Heart left ventricle (tissue), 16 donors: ENCODE results near the gene SETBP1. TPM values are rescaled to one million over a fixed set of nuclear protein-coding genes. Genes with fewer than 3 reads are reported as not detected.
A peak's percentile ranks its signal among the peaks of the same experiment; 100 is the strongest.

Experiments used
- ATAC-seq, 4 donors: fragments of 200-7000 bp; cut with Tn5 transposase; one replicate each; pipeline ENCODE4 v1.9.1; 2020 to 2022; ENCODE audit warnings: moderate library complexity in 4 of 4, mild to moderate bottlenecking in 3 of 4, moderate number of reproducible peaks in 1 of 4
- DNase-seq, 5 donors: peaks; one replicate each; pipeline ENCODE4 v3.0.0-alpha.2; 2020
- H3K27ac ChIP-seq, 12 donors: fragments of 200-600 bp; sonication (generic) in 4 of 12; one replicate each; pipeline versions ENCODE4 v1.5.0 to v1.8.0; 2016 to 2022; ENCODE audit warnings: mild to moderate bottlenecking in 2 of 12
- H3K27me3 ChIP-seq, 9 donors: fragments of 200-600 bp; sonication (generic) in 2 of 9; one replicate each; pipeline versions ENCODE4 v1.5.1 to v1.8.0; 2016 to 2022; ENCODE audit warnings: mild to moderate bottlenecking in 3 of 9
- H3K36me3 ChIP-seq, 9 donors: fragments of 200-600 bp; sonication (generic) in 2 of 9; one replicate each; pipeline versions ENCODE4 v1.5.0 to v1.8.0; 2018 to 2022; ENCODE audit warnings: mild to moderate bottlenecking in 2 of 9
- H3K4me1 ChIP-seq, 12 donors: fragments of 200-600 bp; sonication (generic) in 4 of 12; one replicate each; pipeline versions ENCODE4 v1.5.0 to v1.8.0; 2016 to 2022; ENCODE audit warnings: mild to moderate bottlenecking in 3 of 12
- H3K4me3 ChIP-seq, 12 donors: fragments of 200-600 bp; sonication (generic) in 4 of 12; one replicate each; pipeline versions ENCODE4 v1.5.0 to v1.8.0; 2017 to 2022; ENCODE audit warnings: mild to moderate bottlenecking in 9 of 12, moderate library complexity in 4 of 12
- H3K9me3 ChIP-seq, 12 donors: fragments of 200-600 bp; sonication (generic) in 4 of 12; one replicate each; pipeline versions ENCODE4 v1.5.0 to v1.8.0; 2016 to 2022; ENCODE audit warnings: mild to moderate bottlenecking in 1 of 12
- POLR2A ChIP-seq, 2 donors: fragments of 450-650 bp; IDR thresholded peaks; one replicate each; pipeline ENCODE4 v1.6.1; 2017; ENCODE audit warnings: antibody characterized with exemption in 2 of 2, mild to moderate bottlenecking in 2 of 2, moderate library complexity in 2 of 2
- WGBS, 4 donors: extraction: QIAGEN DNeasy Blood & Tissue Kit in 2 of 4; methylation state at CpG; one replicate each; pipeline versions ENCODE4 v1.1.5 to v1.1.7; 2013 to 2018; 5-methylcytosine and 5-hydroxymethylcytosine counted together
- intact Hi-C, 10 donors: fragments of 100-400 bp; cut with DNase I; formaldehyde crosslinking; loops; one replicate each; pipeline versions ENCODE4 v1.11.1 to v1.14.2; 2022
- polyA plus RNA-seq, 2 donors: library from polyadenylated mRNA; stranded (reverse); fragments of 200-250 nt; gene quantifications; one replicate each; pipeline ENCODE4 v1.2.3, GENCODE V29; 2013
- total RNA-seq, 9 donors: library from RNA; depleted of rRNA in 2 of 9; stranded (reverse); fragments of >200 nt in 2 of 9; fragmentation: NEBNext Ultra II Directional in 3 of 9; extraction: Animal tissue kit (Norgen Biotek cat#: 25700) in 3 of 9; gene quantifications; one replicate each; pipeline versions ENCODE4 v1.1.0 to v1.2.4, GENCODE V29; 2016 to 2023
- TF ChIP-seq, protein P1 (sequence below), 12 donors: fragments of 200-600 bp; sonication (generic) in 4 of 12; IDR thresholded peaks; one replicate each; pipeline versions ENCODE4 v1.5.0 to v1.8.0; 2018 to 2022; ENCODE audit warnings: antibody characterized with exemption in 12 of 12, mild to moderate bottlenecking in 5 of 12
- donor health status: ischemic (EF 13 %, LVEDD 7.1; RV severe dilation, severe dysfunction).
- donor health status: healthy with polysubstance abuse.
- donor health status: DM: no; HTN: yes; CAD: no.
- donor health status: DM: no; HTN: no; CAD: no.
- donor health status: ischemic (EF 25% LVEDD 6.9; RV normal size, moderate dysfunction).
- donor health status: ischemic (EF 25% LVEDD 5.7; RV mildly dilated, moderate dysfunction).
- donor health status: healthy.
- donor health status: DM: yes; HTN: yes; CAD: no.
- donor health status: ischemic (EF 35%, LVEDD 5.7; RV mildly dilated, moderate dysfunction).
- donor health status: nonischemic (EF 11% LVEDD 7.7; RV severe dilation, severe dysfunction).
- donor health status: DM: yes; HTN: yes; CAD: no.
- donor health status: PGD.
- donor health status: ischemic (EF 29% LVEDD 5.4; RV normal size, mild dysfunction).
- donor health status: nonischemic (EF 23%, LVEDD 6.1; RV moderate dilation, normal function).

The SETBP1 gene
- total and polyA plus RNA-seq, 11 donors, result 1.2 to 10.6 (median 5.5) TPM

DNA sequence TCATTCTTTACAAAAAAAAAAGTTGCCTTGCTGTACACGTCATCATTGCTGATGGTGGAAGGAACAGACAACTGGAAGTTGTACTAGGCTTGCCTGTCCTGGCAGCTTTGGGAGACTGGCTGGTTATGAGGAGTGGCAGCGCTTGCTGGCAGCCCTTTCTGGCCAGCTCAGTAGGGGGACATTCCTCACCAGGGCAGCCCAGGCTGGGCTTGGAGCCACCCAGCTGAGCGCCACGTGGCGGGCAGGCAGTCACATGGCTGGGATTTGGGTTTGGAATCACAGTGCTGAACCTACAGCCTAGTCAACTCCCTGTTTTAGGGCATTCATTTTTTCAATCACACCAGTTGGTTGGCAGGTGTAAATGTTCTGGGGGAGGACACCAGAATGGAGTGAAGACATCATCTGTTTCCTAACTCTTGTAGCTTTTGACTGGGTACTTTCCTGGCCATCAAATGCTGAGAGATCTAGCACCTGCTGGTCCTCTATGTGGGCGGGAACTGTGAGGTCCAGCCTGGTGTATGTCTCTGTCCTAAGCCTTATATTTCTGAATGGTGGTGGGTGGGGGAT is 139.3 kb downstream of the SETBP1 start:
- no peak overlapping the region for H3K4me3 ChIP-seq
- no peaks in the 10 kb centered on the region for H3K36me3 ChIP-seq
- intact Hi-C loops, result loop anchor here in 2 of 10 donors (5.0 to 10.0 kb wide), 2 partner anchors 43 to 135 kb away; partner anchors contain the start of gene SETBP1 (in 1 of the 2)
- peaks cover 0 to 22% (median 5%) of the 10 kb centered on the region in 12 donors for H3K4me1 ChIP-seq
- TF ChIP-seq, protein P1, sequence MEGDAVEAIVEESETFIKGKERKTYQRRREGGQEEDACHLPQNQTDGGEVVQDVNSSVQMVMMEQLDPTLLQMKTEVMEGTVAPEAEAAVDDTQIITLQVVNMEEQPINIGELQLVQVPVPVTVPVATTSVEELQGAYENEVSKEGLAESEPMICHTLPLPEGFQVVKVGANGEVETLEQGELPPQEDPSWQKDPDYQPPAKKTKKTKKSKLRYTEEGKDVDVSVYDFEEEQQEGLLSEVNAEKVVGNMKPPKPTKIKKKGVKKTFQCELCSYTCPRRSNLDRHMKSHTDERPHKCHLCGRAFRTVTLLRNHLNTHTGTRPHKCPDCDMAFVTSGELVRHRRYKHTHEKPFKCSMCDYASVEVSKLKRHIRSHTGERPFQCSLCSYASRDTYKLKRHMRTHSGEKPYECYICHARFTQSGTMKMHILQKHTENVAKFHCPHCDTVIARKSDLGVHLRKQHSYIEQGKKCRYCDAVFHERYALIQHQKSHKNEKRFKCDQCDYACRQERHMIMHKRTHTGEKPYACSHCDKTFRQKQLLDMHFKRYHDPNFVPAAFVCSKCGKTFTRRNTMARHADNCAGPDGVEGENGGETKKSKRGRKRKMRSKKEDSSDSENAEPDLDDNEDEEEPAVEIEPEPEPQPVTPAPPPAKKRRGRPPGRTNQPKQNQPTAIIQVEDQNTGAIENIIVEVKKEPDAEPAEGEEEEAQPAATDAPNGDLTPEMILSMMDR (IDR thresholded peaks at IDR 0.05), result no peak
- no peak for TF ChIP-seq POLR2A (IDR thresholded peaks at IDR 0.05)
- H3K27me3 ChIP-seq, result no peaks in the 10 kb centered on the region
- H3K9me3 ChIP-seq, result no peaks in the 10 kb centered on the region
- 69 to 79% (median 70%) methylated on average over 6 of the region's 6 CpGs for WGBS, 4 donors
- peak; percentile 57 to 73 (median 69) for DNase-seq
- ATAC-seq, result peak; percentile 90 to 95 (median 94)
- H3K27ac ChIP-seq, result peak overlapping the region in 1 of 12 donors; percentile 39

DNA sequence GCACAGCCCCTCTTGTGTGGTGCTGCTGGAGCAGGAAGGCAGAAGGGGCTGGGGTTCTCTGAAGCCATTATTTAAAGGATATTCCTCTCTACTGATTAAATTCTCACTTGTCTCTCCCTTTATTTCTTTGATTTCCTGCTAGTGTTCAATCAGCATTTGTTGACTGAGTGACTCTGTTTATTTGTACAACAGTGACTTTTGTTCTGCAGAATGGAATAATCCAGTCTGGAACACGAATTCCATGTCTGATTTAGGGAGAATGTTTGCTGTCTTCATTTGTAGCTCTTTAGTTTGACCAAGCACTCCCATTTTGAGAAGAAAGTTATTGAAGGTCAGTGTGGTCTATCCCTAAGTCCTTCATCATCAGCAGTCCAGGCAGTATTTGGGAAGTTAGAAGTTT is 141.2 kb downstream of the SETBP1 start:
- ATAC-seq (no peak), DNase-seq (no peak)
- 70 to 76% (median 72%) methylated on average over 1 of the region's 1 CpG for WGBS, 4 donors
- intact Hi-C loops, result loop anchor here in 2 of 10 donors (5.0 to 10.0 kb wide), 2 partner anchors 45 to 137 kb away; partner anchors contain the start of gene SETBP1 (in 1 of the 2)
- Histone ChIP-seq H3K36me3 (no peaks in the 10 kb centered on the region), H3K4me3 (no peak overlapping the region), H3K27me3 (no peaks in the 10 kb centered on the region), H3K9me3 (no peaks in the 10 kb centered on the region), H3K4me1 (peaks cover 6 to 37% (median 19%) of the 10 kb centered on the region in 12 donors), H3K27ac (no peak overlapping the region)
- TF ChIP-seq, protein P1 (IDR thresholded peaks at IDR 0.05), result no peak
- no peak for TF ChIP-seq POLR2A (IDR thresholded peaks at IDR 0.05)

DNA sequence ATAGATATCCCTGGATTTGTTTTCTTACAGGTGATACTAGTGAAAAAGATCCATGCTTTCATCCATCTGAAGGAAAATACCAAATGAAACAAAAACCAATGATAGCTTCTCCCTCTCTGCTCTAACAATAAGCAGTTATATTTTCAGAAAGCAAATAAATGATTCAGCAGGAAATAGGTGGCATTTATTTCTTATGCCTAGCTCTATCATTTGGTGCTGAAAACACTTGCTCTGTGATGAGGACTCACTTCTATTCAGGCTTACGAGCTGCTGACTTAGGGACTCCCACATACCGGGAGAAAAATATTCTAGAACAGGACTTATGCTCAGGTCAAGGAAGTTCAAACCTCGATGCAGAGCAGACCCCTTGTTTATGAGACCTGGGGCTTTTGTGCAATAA is 142.6 kb downstream of the SETBP1 start:
- intact Hi-C loops, result loop anchor here in 2 of 10 donors (5.0 to 10.0 kb wide), 2 partner anchors 46 to 138 kb away; partner anchors contain the start of gene SETBP1 (in 1 of the 2)
- peaks cover 6 to 45% (median 27%) of the 10 kb centered on the region in 12 donors for H3K4me1 ChIP-seq
- no peaks in the 10 kb centered on the region for H3K27me3 ChIP-seq
- TF ChIP-seq, protein P1 (IDR thresholded peaks at IDR 0.05), result no peak
- TF ChIP-seq POLR2A (IDR thresholded peaks at IDR 0.05), result no peak
- no peaks in the 10 kb centered on the region for H3K36me3 ChIP-seq
- peak overlapping the region in 1 of 12 donors; percentile 53 for H3K27ac ChIP-seq
- 78 to 83% (median 81%) methylated on average over 3 of the region's 3 CpGs for WGBS, 4 donors
- no peak for DNase-seq
- no peak for ATAC-seq
- no peak overlapping the region for H3K4me3 ChIP-seq
- H3K9me3 ChIP-seq, result no peaks in the 10 kb centered on the region

DNA sequence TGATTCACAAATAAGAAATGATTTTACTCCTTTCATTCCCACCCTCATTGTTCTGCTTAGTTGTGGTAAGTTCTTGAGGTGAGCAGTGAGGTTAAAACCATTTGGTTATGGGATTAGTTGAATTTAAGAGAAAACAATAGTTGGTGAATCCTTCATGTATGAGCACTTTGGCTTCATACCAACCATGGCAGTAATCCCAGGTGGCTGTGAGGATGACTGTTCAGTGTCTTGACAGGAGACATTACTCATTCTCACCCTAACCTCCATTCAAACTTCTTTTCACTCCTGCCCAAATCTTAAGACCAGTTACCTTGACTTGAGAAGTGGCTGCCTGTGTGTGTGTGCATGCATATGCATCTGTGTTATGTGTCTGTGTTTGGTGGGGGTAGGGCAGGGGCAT is 143.1 kb downstream of the SETBP1 start:
- TF ChIP-seq, protein P1 (IDR thresholded peaks at IDR 0.05), result no peak
- no peak for TF ChIP-seq POLR2A (IDR thresholded peaks at IDR 0.05)

More for the DNA sequence above, 143.1 kb downstream of the SETBP1 start:
- Histone ChIP-seq H3K4me1 (peaks cover 6 to 49% (median 28%) of the 10 kb centered on the region in 12 donors), H3K4me3 (no peak overlapping the region), H3K36me3 (no peaks in the 10 kb centered on the region), H3K27me3 (no peaks in the 10 kb centered on the region), H3K9me3 (no peaks in the 10 kb centered on the region), H3K27ac (peak overlapping the region in 1 of 12 donors; percentile 53)
- intact Hi-C loops, result loop anchor here in 2 of 10 donors (5.0 to 10.0 kb wide), 2 partner anchors 46 to 139 kb away; partner anchors contain the start of gene SETBP1 (in 1 of the 2)
- DNase-seq, result no peak
- no peak for ATAC-seq
